Measurements from ENCODE around the gene GPX7. TPM values are rescaled to one million over a fixed set of nuclear protein-coding genes. Genes with fewer than 3 reads are reported as not detected.

GPX7 gene
- total and polyA plus RNA-seq, 12 donors: 4.2 to 81.5 (median 15.5) TPM

- 68 to 79% (median 74%) methylated on average over 5 of the region's 5 CpGs for WGBS, 4 donors
- Histone ChIP-seq H3K36me3 (replicated peaks in 1 of 2) (no peaks in the 10 kb centered on the region), H3K27ac (no peak overlapping the region), H3K4me3 (no peak overlapping the region), H3K9me3 (replicated peaks in 1 of 3) (no peaks in the 10 kb centered on the region), H3K27me3 (no peaks in the 10 kb centered on the region), H3K4me1 (replicated peaks in 1 of 2) (no peaks in the 10 kb centered on the region)
- TF ChIP-seq POLR2A (IDR thresholded peaks at IDR 0.05) (no peak), CTCF (IDR thresholded peaks at IDR 0.05) (no peak)
- intact Hi-C loops (cut with DNase I): no loop called here
- DNase-seq: no peak
Measured at GRCh38 chr1:52615489-52616042, 13.4 kb downstream of the GPX7 start.

- no peak overlapping the region for H3K27ac ChIP-seq
- H3K36me3 ChIP-seq (replicated peaks in 1 of 2): no peaks in the 10 kb centered on the region
- 87 to 100% (median 99%) methylated on average over 2 of the region's 2 CpGs for WGBS, 4 donors
- intact Hi-C loops (cut with DNase I): no loop called here
- no peaks in the 10 kb centered on the region for H3K27me3 ChIP-seq
- TF ChIP-seq POLR2A (IDR thresholded peaks at IDR 0.05): no peak
- no peak for TF ChIP-seq CTCF (IDR thresholded peaks at IDR 0.05)
- H3K4me3 ChIP-seq: no peak overlapping the region
- DNase-seq: no peak
- H3K9me3 ChIP-seq (replicated peaks in 1 of 3): peaks cover 0 to 2% (median 0%) of the 10 kb centered on the region in 3 donors
- no peaks in the 10 kb centered on the region for H3K4me1 ChIP-seq (replicated peaks in 1 of 2)
Measured at GRCh38 chr1:52621950-52622349, 19.8 kb downstream of the GPX7 start.

GRCh38 chr1:52623812-52624211 is 21.6 kb downstream of the GPX7 start:
- Histone ChIP-seq H3K36me3 (replicated peaks in 1 of 2) (no peaks in the 10 kb centered on the region), H3K27ac (no peak overlapping the region), H3K4me3 (no peak overlapping the region), H3K9me3 (replicated peaks in 1 of 3) (peaks cover 0 to 2% (median 0%) of the 10 kb centered on the region in 3 donors), H3K27me3 (no peaks in the 10 kb centered on the region), H3K4me1 (replicated peaks in 1 of 2) (no peaks in the 10 kb centered on the region)
- intact Hi-C loops (cut with DNase I): no loop called here
- WGBS, 4 donors: 84 to 90% (median 88%) methylated on average over 3 of the region's 3 CpGs
- TF ChIP-seq POLR2A (IDR thresholded peaks at IDR 0.05) (no peak), CTCF (IDR thresholded peaks at IDR 0.05) (no peak)
- DNase-seq: no peak

GRCh38 chr1:52627028-52627427 is 24.9 kb downstream of the GPX7 start:
- whole genome bisulfite sequencing, 4 donors: 67 to 80% (median 74%) methylated on average over 2 of the region's 2 CpGs
- TF ChIP-seq POLR2A (IDR thresholded peaks at IDR 0.05) (no peak), CTCF (IDR thresholded peaks at IDR 0.05) (no peak)
- peak in 1 of 7 donors; percentile 47 for DNase-seq
- H3K4me1 ChIP-seq (replicated peaks in 1 of 2): no peaks in the 10 kb centered on the region
- H3K36me3 ChIP-seq (replicated peaks in 1 of 2): no peaks in the 10 kb centered on the region
- H3K27me3 ChIP-seq: no peaks in the 10 kb centered on the region
- H3K27ac ChIP-seq: no peak overlapping the region
- no peaks in the 10 kb centered on the region for H3K9me3 ChIP-seq (replicated peaks in 1 of 3)
- intact Hi-C loops (cut with DNase I): no loop called here
- no peak overlapping the region for H3K4me3 ChIP-seq
